ENCODE data around the gene ZSCAN16. TPM values are rescaled to one million over a fixed set of nuclear protein-coding genes. Genes with fewer than 3 reads are reported as not detected.

ZSCAN16 gene
- total RNA-seq, 1 experiment from 2014 or later = 4.6 TPM

DNA sequence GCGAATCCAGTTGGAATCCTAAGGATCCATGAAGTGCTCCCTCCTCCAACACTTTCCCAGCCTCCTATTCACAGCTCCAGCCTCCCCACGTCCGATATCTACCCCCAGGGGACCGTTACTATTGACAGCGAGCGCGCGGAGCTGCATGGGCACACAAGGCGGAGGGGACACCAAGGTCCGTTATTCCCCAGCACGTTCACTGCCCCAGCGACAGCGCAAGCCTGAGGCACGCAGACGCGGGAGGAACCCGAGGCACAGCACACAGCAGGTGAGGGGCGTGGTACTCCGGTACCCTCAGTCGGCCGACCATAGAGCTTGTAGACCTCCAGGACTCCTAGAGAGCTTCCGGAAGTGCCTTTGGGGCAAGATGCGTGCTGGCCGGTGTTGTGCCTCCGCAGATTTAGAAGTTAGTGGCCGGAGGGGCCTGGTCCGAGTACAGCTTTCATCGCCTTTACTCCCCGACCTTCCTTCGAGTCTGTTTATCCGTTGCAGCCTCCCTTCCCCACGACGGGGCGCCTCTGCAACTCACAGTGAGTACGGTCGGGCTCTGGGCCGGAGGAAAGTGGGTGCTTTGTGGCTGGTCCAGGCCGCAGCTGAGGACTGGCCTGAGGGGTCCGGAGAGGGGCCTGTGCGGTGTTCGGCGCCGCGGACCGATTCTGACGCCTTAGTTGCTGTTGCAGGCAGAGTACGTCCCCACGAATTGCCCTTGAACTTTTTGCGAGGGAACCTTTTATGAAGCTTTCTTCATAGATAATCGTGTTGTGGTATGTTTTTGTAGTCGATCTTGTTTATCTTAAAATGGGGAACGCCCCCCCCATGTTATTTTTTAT lies 17.3 kb downstream of the ZSCAN16 start, which contains the start of gene ZKSCAN8:
TSS of gene ZKSCAN8 (plus strand) at position 384 of the 830 bp plus-strand sequence. CDS start 6,525 bp downstream, outside the sequence.
- Histone ChIP-seq H3K4me3 (peak within 1 kb of the TSS; percentile 80), H3K27ac (peak within 1 kb of the TSS; percentile 61), H3K36me3 (peaks cover 16% of the 10 kb centered on the region; the same call in 1 of the 2 replicates), H3K4me1 (peaks cover 6% of the 10 kb centered on the region), H3K27me3 (no peaks in the 10 kb centered on the region), H3K9me3 (replicated peaks) (no peaks in the 10 kb centered on the region)
- peak; percentile 91 to 94 for DNase-seq

DNA sequence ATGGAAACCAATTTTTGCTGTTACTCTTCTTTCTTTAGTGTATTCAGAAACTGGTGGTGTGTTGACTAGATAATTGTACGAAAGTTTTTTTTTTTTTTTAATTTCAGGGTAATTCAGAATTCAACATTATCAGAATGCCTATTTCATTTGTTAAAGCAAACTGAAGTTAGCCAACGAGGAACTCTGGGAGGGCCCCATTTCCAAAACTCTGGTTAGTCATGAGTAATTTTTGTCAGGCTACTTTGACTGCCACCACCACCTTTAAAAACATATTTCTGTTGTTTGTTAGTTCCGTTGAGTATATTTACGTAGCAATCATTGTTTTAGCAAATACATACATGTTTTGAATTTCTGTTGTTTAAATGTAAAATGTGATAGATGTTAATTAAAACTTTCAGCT lies 18.0 kb downstream of the ZSCAN16 start:
- Histone ChIP-seq H3K9me3 (replicated peaks) (no peaks in the 10 kb centered on the region), H3K36me3 (peaks cover 19% of the 10 kb centered on the region; the same call in 1 of the 2 replicates), H3K27me3 (no peaks in the 10 kb centered on the region), H3K4me1 (peaks cover 6% of the 10 kb centered on the region), H3K4me3 (peak overlapping the region; percentile 80), H3K27ac (peak overlapping the region; percentile 61; the same call in 1 of the 2 replicates)
- no peak for DNase-seq

DNA sequence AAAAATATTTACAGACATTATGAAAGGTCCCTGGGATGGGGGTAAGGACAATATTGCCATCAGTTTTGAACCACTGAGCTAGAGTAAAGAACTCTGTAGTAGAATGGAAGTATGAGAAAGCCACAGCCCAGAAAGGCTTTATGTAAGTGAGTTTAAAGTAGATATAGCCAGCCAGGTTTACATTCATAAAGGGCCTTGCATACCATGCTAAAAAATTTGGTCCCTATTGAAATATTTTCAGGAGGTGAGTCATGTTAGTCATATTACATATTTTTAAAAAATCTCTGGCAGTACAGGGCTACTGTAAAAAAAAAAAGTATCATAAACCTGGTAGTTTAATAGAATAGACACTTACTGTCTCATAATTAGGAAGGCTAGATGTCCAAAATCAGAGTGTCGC lies 20.8 kb downstream of the ZSCAN16 start:
- Histone ChIP-seq H3K4me1 (peaks cover 6% of the 10 kb centered on the region), H3K27ac (no peak overlapping the region), H3K36me3 (peaks cover 40% of the 10 kb centered on the region), H3K9me3 (replicated peaks) (no peaks in the 10 kb centered on the region), H3K27me3 (no peaks in the 10 kb centered on the region), H3K4me3 (no peak overlapping the region)
- no peak for DNase-seq

DNA sequence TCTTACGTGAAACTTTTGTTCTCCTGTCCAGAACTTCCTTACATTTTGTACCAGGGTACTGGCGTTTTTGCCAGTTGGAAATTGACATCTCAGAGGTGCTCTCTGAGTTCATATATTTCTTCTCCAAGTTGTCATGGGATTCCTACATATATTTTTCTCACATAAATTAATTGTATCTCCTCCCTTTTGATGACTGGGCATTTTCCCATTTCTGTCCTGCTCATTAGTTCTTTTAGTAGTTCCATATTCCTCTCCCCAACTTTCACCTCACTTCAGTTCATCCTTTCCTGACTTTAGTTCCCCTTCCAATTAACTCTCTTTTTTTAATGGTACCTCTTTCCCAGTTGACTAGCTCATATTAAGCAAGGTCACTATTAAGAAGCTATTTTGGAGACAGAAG lies 28.1 kb downstream of the ZSCAN16 start:
- Histone ChIP-seq H3K36me3 (peaks cover 75% of the 10 kb centered on the region), H3K27me3 (no peaks in the 10 kb centered on the region), H3K9me3 (replicated peaks) (no peaks in the 10 kb centered on the region), H3K4me3 (no peak overlapping the region), H3K27ac (no peak overlapping the region), H3K4me1 (no peaks in the 10 kb centered on the region)
- DNase-seq = no peak

DNA sequence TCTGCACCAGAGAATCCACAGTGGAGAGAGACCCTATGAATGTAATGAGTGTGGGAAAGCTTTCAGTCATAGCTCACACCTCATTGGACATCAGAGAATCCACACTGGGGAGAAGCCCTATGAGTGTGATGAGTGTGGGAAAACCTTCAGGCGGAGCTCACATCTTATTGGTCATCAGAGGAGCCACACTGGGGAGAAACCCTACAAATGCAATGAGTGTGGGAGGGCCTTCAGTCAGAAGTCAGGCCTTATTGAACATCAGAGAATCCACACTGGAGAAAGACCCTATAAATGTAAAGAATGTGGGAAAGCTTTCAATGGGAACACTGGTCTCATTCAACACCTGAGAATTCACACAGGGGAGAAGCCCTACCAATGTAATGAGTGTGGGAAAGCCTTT lies 29.1 kb downstream of the ZSCAN16 start:
- Histone ChIP-seq H3K27ac (no peak overlapping the region), H3K9me3 (replicated peaks) (no peaks in the 10 kb centered on the region), H3K4me1 (no peaks in the 10 kb centered on the region), H3K4me3 (no peak overlapping the region), H3K36me3 (peaks cover 71% of the 10 kb centered on the region), H3K27me3 (no peaks in the 10 kb centered on the region)
- DNase-seq = no peak

DNA sequence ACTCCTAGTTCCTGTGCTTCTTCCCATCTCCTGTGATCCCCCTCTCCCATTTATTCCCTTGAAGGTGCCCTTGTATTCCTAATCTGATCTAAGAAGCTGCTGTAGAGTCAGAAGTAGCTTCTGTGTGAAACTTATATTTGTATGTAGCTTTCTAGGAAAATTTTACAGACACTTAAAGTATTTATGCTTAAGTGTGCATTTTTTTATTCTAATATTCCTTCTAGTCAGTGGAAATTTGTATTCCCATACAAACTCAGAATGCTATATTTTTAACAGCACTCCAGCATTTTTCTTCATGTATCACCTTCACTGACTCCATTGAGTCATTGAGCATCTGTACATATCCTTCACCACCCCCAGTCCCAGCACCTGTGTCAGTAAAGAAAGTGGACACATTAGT lies 29.9 kb downstream of the ZSCAN16 start:
- H3K36me3 ChIP-seq = peaks cover 63% of the 10 kb centered on the region

DNA sequence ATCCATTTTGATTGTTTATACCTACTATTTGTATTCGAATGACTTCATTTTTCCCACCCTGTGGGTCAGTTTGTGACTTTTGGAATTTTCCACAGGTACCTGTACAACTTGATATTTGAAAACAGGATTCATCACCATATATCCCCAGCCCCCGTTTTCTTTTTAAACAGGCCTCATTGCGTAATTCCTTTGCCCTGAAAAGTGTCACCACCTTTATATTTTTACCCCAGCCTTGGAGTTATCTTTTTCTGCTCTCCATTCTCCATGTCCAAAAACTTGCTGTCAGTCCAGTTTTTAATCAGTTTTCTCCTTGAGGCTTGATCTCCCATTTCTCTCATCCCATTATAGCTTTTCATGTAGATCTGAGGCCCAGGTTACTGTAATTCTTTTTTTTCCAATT lies 33.9 kb downstream of the ZSCAN16 start:
- H3K4me3 ChIP-seq = no peak overlapping the region
- no peaks in the 10 kb centered on the region for H3K9me3 ChIP-seq (replicated peaks)
- peaks cover 8% of the 10 kb centered on the region for H3K4me1 ChIP-seq
- H3K27ac ChIP-seq = no peak overlapping the region
- no peak for DNase-seq
- no peaks in the 10 kb centered on the region for H3K27me3 ChIP-seq
- H3K36me3 ChIP-seq = peaks cover 25% of the 10 kb centered on the region

More for the DNA sequence above, 29.9 kb downstream of the ZSCAN16 start:
- H3K4me1 ChIP-seq = no peaks in the 10 kb centered on the region
- H3K4me3 ChIP-seq = no peak overlapping the region
- H3K9me3 ChIP-seq (replicated peaks) = no peaks in the 10 kb centered on the region
- H3K27ac ChIP-seq = no peak overlapping the region
- no peaks in the 10 kb centered on the region for H3K27me3 ChIP-seq
- DNase-seq = no peak

DNA sequence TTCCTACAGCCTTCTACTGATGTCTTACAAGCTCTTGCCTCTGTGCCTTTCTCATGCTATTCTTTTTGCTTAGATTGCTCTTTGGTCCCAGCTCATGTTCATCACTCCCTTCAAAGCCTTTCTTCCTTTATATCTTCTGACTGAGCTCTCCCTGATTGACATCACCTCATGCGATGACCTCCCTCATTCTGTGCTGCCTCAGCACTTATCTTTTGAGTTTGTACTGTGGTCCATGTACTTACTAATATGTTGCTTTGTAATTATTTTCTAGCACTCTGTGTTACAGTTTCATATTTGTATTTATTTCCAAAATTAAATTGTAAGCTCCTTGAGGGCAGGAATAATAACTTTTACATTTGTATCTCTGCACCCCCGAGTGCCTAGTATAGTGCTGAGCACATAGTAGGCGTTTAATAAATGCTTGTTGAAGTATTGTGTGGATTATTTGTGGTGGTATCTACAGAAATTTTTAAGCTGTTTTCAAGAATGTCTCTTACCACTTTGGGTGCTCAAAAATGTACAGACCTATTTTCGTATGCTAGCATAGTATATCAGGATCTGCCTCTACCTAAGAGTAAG lies 34.7 kb downstream of the ZSCAN16 start:
- Histone ChIP-seq H3K36me3 (peaks cover 17% of the 10 kb centered on the region), H3K27me3 (no peaks in the 10 kb centered on the region), H3K9me3 (replicated peaks) (no peaks in the 10 kb centered on the region), H3K4me1 (peaks cover 8% of the 10 kb centered on the region), H3K4me3 (no peak overlapping the region), H3K27ac (no peak overlapping the region)
- no peak for DNase-seq

DNA sequence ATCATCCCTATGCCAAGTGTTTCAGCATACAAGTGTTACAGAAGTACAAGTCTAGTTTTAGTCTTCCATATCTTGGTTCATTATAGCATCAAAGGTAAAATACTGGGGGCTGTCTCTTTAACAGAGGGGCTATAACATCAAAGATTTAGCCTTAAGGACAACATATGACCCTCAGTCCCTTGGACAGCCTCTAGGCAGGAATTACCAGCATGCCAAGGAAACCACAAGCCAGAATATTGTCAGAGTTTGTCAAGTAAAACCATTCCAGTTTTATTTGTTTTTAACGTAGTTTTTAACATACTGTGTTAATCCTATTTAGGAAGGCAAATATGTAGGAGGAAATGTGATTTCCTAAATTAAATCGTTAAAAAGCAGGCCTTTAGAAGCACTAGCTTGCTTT lies 35.8 kb downstream of the ZSCAN16 start:
- Histone ChIP-seq H3K4me3 (no peak overlapping the region), H3K4me1 (peaks cover 8% of the 10 kb centered on the region), H3K27ac (no peak overlapping the region), H3K9me3 (replicated peaks) (no peaks in the 10 kb centered on the region), H3K27me3 (no peaks in the 10 kb centered on the region), H3K36me3 (peaks cover 9% of the 10 kb centered on the region)
- DNase-seq = no peak

DNA sequence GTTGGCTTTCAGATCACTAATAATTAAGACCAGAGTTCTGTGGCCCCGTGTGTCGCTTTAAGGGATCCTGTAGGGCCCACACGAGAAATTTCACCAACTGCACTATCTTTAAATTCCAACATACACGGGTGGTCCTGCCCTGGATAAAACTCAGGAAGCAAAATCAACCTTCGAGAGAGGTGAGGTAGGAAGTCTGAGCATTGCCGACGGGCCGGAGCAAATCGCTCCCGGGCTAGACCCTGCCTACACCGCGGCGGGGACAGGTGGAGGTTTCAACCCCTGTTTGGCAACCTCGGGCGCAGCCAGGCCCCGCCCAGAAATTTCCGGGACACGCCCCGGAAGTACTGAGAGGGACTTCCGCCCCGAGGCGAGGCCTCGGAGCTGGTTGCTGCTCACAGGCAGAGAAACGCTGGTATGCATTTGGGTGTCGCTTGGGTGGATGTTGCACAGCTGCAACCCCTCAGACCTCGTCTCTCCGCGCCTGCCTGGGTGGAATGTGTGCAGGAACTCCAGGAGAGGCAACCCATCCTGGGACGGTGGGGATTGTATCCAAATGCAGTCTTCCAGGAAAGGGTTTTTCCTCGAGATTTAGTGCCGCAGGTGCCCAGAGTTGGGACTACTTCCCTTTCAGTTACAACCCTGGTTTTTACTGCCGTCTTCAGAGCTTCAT lies 37.1 kb downstream of the ZSCAN16 start:
- H3K36me3 ChIP-seq = peaks cover under 1% of the 10 kb centered on the region
- peak overlapping the region; percentile 21; the same call in 1 of the 2 replicates for H3K27ac ChIP-seq
- H3K9me3 ChIP-seq (replicated peaks) = no peaks in the 10 kb centered on the region
- H3K4me1 ChIP-seq = peaks cover 8% of the 10 kb centered on the region
- DNase-seq = peak; percentile 88 to 92
- H3K4me3 ChIP-seq = peak overlapping the region; percentile 60
- H3K27me3 ChIP-seq = no peaks in the 10 kb centered on the region

DNA sequence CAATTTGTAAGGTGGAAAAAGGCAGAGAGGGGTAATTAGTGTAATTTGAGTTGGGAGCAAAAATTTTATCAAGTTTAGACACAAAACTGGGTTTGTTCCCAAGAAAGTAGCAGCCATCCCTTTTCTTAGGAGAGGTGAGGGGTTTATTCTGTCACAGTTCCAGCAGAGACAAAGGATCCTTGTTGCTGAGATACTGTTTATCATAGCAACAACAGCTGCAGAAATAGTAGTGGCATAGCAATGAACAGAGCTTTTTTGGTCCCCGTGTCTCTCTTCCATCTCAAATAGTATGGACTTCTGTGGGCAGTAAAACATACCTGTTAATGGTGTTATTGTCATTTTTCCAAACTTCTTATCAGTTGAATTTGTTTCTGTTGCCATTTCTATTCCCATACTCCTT lies 41.2 kb downstream of the ZSCAN16 start:
- peak; percentile 9 to 69 for DNase-seq
- Histone ChIP-seq H3K9me3 (replicated peaks) (no peaks in the 10 kb centered on the region), H3K4me1 (peaks cover 8% of the 10 kb centered on the region), H3K36me3 (no peaks in the 10 kb centered on the region), H3K27ac (no peak overlapping the region), H3K4me3 (no peak overlapping the region), H3K27me3 (no peaks in the 10 kb centered on the region)

DNA sequence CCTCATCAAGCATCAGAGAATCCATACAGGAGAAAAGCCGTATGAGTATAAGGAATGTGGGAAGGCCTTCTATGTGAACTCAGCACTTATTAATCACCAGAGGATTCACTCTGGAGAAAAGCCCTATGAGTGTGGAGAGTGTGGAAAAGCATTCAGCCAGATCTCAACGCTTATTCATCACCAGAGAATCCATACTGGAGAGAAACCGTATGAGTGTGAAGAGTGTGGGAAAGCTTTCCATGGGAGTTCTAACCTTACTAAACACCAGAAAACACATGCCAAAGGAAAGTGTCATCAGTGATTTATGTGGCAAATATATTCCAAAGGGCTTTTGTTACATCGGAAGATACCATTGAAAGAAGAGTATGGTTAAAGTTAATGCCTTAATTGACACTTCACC lies 42.7 kb downstream of the ZSCAN16 start:
- Histone ChIP-seq H3K36me3 (no peaks in the 10 kb centered on the region), H3K4me3 (no peak overlapping the region), H3K27me3 (no peaks in the 10 kb centered on the region), H3K27ac (no peak overlapping the region), H3K9me3 (replicated peaks) (no peaks in the 10 kb centered on the region), H3K4me1 (peaks cover 7% of the 10 kb centered on the region)
- DNase-seq = no peak

DNA sequence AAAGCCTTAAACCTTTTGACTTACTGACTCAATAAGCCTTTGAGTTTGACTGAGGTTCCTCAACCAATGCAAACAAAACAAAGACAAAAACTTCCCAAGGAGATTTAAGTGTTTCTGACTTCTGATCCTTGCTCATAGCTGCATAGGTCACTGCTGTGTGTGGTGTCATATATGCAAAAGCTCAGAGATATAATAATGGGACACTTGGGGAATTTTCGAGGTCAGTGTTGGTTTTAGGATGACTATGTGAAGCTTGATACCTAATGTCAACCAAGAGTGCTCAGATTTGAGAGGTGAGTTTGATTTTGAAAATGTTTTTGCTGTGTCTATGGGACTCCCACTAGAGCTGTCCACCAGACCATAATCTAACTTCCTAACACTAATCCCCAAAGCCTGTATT lies 43.5 kb downstream of the ZSCAN16 start:
- no peak overlapping the region for H3K4me3 ChIP-seq
- no peaks in the 10 kb centered on the region; the same call in 1 of the 2 replicates for H3K4me1 ChIP-seq
- DNase-seq = no peak
- no peaks in the 10 kb centered on the region for H3K36me3 ChIP-seq
- no peaks in the 10 kb centered on the region for H3K27me3 ChIP-seq
- H3K9me3 ChIP-seq (replicated peaks) = no peaks in the 10 kb centered on the region
- no peak overlapping the region for H3K27ac ChIP-seq

DNA sequence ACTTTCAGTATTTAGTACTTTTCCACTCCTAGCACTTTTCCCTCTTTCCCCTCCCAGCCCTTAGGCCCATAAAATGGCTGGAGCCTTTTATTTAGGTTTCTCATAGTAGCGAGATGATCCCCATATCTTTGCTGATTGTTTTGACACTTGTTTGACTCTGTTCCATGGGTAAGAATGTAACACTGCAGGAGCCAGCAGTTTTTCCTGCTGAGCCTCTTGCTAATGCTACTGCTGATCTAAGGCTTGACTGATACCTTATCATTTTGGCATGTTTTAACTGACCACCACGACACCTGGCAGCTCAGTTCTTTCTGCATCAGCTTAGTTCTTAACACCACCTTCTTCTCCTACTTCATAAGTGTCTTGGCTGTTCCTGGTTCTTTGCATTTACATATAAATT lies 46.9 kb downstream of the ZSCAN16 start:
- H3K27me3 ChIP-seq = no peaks in the 10 kb centered on the region
- DNase-seq = no peak
- no peak overlapping the region for H3K27ac ChIP-seq
- H3K4me3 ChIP-seq = no peak overlapping the region
- no peaks in the 10 kb centered on the region for H3K9me3 ChIP-seq (replicated peaks)
- H3K4me1 ChIP-seq = no peaks in the 10 kb centered on the region
- no peaks in the 10 kb centered on the region for H3K36me3 ChIP-seq

DNA sequence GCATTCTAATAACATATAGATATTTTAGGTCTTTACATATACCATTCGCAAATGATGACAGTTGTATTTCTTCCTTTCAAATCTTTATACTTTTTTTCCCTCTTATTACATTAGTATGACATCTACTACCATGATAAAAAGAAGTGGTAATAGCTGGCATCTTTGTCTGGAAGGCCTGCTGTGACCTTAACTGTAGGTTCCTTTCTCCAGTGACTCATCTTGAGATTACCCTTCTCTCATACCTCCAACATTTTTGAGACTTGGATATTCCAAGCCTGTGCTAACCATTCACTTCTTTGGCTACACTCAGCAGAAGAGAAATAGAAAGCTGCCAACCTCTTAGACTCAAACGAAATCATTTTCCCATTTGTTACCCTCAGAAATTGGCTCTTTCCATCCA lies 47.6 kb downstream of the ZSCAN16 start:
- H3K27me3 ChIP-seq = no peaks in the 10 kb centered on the region
- H3K9me3 ChIP-seq (replicated peaks) = no peaks in the 10 kb centered on the region
- no peak overlapping the region for H3K27ac ChIP-seq
- no peak overlapping the region for H3K4me3 ChIP-seq
- no peaks in the 10 kb centered on the region for H3K4me1 ChIP-seq
- H3K36me3 ChIP-seq = no peaks in the 10 kb centered on the region
- no peak for DNase-seq
